Measurements from ENCODE around the gene ATG16L2.

The ATG16L2 gene

GRCh38 chr11:72820439-72821139 is 6.4 kb downstream of the ATG16L2 start:
- DNase-seq (ENCODE audit: low read depth in 2 of 2) = no peak
- no peak overlapping the region for H3K4me3 ChIP-seq (replicated peaks in 1 of 2; ENCODE audit: low read depth in 2 of 2, low read length in 2 of 2)

GRCh38 chr11:72821221-72821919 is 7.2 kb downstream of the ATG16L2 start:
- no peak for TF ChIP-seq CTCF (IDR thresholded peaks at IDR 0.05; ENCODE audit: low read depth, low read length)
- no peak for DNase-seq (ENCODE audit: low read depth in 2 of 2)
- H3K4me3 ChIP-seq (replicated peaks in 1 of 2; ENCODE audit: low read depth in 2 of 2, low read length in 2 of 2) = peak overlapping the region; percentile 46 to 57

More at GRCh38 chr11:72820439-72821139, 6.4 kb downstream of the ATG16L2 start:
- no peak for TF ChIP-seq CTCF (IDR thresholded peaks at IDR 0.05; ENCODE audit: low read depth, low read length)

- no peak for TF ChIP-seq CTCF (IDR thresholded peaks at IDR 0.05; ENCODE audit: low read depth, low read length)
- H3K4me3 ChIP-seq (replicated peaks in 1 of 2; ENCODE audit: low read depth in 2 of 2, low read length in 2 of 2) = peak overlapping the region; percentile 46 to 57
- peak; percentile 82 to 90 for DNase-seq (ENCODE audit: low read depth in 2 of 2)
Observed at GRCh38 chr11:72821920-72822799, 7.9 kb downstream of the ATG16L2 start.

- no peak overlapping the region for H3K4me3 ChIP-seq (replicated peaks in 1 of 2; ENCODE audit: low read depth in 2 of 2, low read length in 2 of 2)
- no peak for TF ChIP-seq CTCF (IDR thresholded peaks at IDR 0.05; ENCODE audit: low read depth, low read length)
- DNase-seq (ENCODE audit: low read depth in 2 of 2) = no peak
Observed at GRCh38 chr11:72823105-72823804, 9.0 kb downstream of the ATG16L2 start.

- no peak for TF ChIP-seq CTCF (IDR thresholded peaks at IDR 0.05; ENCODE audit: low read depth, low read length)
- H3K4me3 ChIP-seq (replicated peaks in 1 of 2; ENCODE audit: low read depth in 2 of 2, low read length in 2 of 2) = no peak overlapping the region
- DNase-seq (ENCODE audit: low read depth in 2 of 2) = no peak
Observed at GRCh38 chr11:72824020-72824419, 9.8 kb downstream of the ATG16L2 start.

GRCh38 chr11:72824811-72825505 is 10.7 kb downstream of the ATG16L2 start:
- H3K4me3 ChIP-seq (replicated peaks in 1 of 2; ENCODE audit: low read depth in 2 of 2, low read length in 2 of 2) = no peak overlapping the region
- no peak for TF ChIP-seq CTCF (IDR thresholded peaks at IDR 0.05; ENCODE audit: low read depth, low read length)
- no peak for DNase-seq (ENCODE audit: low read depth in 2 of 2)
